ENCODE measurements around the gene KCNQ1.

Gene KCNQ1

DNA sequence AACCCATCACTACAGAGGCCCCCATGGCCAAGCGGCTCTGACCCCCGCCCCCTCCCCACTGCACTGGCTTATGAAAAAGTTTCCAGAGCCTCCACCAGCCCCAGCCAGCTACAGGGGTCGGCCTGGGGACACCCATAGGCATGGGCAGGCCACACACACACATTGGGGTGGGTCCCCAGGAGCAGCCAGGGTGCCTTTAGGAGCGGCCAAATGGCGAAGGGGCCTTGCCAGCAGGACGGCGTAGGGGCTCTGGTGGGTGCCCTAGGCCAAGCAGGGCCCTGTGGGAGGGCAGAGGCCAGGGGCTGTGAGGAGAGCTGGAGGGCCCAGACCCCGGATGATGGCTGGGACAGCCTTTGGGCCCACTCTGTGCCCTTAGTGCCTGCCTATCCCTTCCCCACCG is 34.2 kb upstream of the KCNQ1 start:
- H3K4me3 ChIP-seq (ENCODE audit: low read depth, low read length) = no peak overlapping the region
- TF ChIP-seq, protein P1, sequence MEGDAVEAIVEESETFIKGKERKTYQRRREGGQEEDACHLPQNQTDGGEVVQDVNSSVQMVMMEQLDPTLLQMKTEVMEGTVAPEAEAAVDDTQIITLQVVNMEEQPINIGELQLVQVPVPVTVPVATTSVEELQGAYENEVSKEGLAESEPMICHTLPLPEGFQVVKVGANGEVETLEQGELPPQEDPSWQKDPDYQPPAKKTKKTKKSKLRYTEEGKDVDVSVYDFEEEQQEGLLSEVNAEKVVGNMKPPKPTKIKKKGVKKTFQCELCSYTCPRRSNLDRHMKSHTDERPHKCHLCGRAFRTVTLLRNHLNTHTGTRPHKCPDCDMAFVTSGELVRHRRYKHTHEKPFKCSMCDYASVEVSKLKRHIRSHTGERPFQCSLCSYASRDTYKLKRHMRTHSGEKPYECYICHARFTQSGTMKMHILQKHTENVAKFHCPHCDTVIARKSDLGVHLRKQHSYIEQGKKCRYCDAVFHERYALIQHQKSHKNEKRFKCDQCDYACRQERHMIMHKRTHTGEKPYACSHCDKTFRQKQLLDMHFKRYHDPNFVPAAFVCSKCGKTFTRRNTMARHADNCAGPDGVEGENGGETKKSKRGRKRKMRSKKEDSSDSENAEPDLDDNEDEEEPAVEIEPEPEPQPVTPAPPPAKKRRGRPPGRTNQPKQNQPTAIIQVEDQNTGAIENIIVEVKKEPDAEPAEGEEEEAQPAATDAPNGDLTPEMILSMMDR (IDR thresholded peaks at IDR 0.05; ENCODE audit: insufficient read depth, low read depth, low read length, missing control alignments) = no peak
- DNase-seq (ENCODE audit: low read depth) = no peak

DNA sequence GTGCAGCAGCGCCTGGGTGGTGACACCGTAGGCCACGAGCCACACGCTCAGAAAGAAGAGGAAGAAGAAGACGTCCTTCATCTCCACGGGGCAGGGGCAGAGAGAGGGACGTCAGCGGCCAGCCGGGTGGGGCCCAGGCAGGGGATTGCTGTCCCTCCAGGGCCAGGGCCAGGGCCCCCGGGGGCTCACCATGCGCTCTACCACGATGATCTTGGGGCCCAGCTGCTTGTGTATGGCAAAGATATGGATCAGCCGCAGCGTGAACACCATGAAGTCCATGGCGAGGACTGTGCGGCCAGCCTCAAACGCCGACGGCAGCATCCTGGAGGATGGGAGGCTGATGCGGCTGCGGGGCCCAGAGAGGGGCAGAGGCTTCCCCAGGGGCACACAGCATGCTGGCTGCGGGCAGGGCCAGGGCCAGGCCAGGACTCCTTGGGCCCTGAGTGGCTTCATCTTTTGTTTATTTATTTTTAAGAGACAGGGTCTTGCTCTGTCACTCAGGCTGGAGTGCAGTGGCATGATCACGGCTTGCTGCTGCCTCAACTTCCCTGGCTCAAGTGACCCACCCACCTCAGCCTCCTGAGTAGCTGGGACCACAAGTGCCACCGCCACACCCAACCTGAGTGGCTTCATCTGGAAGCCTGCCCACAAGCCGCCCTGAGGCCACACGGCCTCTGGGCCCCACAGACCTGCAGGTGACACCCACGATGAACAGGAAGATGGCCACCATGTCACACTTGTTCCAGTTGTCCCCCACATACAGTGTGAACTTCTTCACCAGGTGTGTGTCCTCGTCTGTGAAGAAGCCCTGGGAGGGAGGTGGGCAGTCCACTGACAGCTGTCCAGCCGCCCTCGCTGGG is 33.1 kb upstream of the KCNQ1 start:
- TF ChIP-seq, protein P1 (IDR thresholded peaks at IDR 0.05; ENCODE audit: insufficient read depth, low read depth, low read length, missing control alignments) = no peak
- DNase-seq (ENCODE audit: low read depth) = no peak
- H3K4me3 ChIP-seq (ENCODE audit: low read depth, low read length) = no peak overlapping the region

DNA sequence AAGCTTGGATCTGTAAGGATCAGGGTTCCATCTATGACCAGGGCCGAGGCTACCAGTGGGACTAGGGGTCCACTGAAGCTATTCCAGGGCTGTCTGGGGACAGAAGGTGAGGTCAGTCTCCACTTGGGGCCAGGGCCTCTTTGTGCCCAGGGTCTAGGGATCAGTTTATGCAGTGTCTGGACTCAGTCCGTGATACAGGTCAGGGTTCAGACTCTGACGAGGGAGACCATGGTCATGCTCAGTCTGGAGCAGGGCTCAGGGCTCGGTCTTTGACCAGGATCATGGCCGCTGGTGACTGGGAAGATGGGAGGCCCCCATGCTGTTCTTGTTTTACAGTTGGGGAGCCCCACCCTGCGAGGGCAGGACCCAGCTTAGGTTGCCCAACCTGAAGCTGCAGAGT is 32.5 kb upstream of the KCNQ1 start:
- no peak overlapping the region for H3K4me3 ChIP-seq (ENCODE audit: low read depth, low read length)

DNA sequence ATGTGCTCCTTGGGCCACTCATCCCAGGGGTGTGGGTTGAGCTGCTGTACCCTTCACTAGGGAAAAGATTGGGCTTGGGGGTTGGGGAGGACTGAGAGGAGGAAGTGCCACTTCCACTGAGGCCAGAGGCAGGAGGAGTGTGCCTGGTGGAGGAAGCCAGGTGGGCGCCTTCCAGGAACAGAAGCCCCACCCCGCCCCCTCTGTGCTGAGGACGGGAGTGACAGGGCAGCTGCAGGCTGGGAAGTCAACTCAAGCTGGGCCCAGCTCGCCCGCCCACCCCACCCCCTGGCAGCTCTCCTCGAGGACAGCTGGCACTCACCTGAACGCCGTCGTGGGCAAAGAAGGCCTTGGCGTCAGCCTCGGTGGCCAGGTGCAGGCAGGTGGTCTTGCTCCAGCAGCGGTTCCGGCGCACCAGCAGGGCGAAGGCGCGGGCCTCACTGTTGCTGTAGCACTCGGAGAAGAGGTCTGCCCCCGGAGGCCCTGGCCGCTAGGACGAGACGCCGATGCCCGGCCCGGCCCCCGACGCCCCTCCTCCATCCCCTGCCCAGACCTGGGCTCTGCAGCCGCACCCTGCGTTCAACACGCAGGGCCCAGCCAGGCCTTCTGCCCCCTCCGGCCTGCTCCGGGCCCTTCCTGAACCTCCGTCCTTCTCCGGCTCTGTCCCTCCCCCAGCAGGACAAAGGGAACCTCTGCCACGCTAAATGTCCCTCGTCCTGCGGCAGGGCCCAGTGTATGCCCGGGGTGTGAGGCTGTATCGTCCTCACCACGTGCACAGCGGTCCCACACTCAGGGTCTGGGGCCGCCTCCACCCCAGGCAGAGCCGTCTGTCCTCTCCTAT is 30.8 kb upstream of the KCNQ1 start:
- H3K4me3 ChIP-seq (ENCODE audit: low read depth, low read length) = no peak overlapping the region
- DNase-seq (ENCODE audit: low read depth) = no peak
- TF ChIP-seq, protein P1 (IDR thresholded peaks at IDR 0.05; ENCODE audit: insufficient read depth, low read depth, low read length, missing control alignments) = no peak

More for the DNA sequence above, 32.5 kb upstream of the KCNQ1 start:
- TF ChIP-seq, protein P1 (IDR thresholded peaks at IDR 0.05; ENCODE audit: insufficient read depth, low read depth, low read length, missing control alignments) = no peak
- no peak for DNase-seq (ENCODE audit: low read depth)

DNA sequence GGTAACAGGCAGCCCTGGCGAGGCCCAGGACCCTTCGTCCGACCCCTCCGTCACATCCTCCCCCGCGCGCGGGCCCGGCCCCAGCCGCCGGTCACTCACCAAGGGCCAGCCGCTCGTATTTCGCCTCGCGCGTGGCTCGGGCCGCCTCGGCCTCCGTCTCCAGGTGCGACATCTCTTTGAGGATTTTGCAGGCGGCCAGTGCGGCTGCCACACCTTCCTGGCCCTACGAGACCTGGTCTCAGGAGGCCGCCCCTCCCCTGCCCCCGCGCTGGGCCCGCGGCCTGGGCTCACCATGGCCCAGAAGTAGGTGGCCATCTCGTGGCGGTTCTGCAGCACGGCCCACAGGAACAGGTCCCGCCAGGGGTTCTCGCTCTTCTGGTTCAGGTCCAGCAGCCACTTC is 30.2 kb upstream of the KCNQ1 start:
- TF ChIP-seq, protein P1 (IDR thresholded peaks at IDR 0.05; ENCODE audit: insufficient read depth, low read depth, low read length, missing control alignments) = no peak
- no peak for DNase-seq (ENCODE audit: low read depth)
- H3K4me3 ChIP-seq (ENCODE audit: low read depth, low read length) = no peak overlapping the region

DNA sequence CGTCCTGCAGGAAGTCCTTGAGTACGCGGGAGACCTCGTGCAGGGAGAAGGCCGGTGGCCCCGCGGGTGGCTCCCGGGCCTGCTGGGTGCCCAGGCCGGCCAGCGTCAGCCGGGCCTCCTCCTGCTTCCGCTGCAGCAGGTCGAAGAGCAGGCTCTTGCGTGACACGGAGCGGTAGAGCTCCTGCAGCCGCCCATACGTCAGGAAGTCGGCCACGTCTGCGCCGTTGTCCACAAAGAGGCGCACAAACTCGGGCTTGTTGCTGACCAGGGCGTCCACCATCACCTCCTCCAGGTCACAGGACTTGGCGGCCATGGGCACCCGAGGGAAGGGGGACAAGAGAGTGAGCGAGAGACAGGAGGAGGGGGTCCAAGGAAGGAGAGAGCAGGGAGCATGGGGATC is 29.6 kb upstream of the KCNQ1 start:
- TF ChIP-seq, protein P1 (IDR thresholded peaks at IDR 0.05; ENCODE audit: insufficient read depth, low read depth, low read length, missing control alignments) = no peak
- DNase-seq (ENCODE audit: low read depth) = no peak
- no peak overlapping the region for H3K4me3 ChIP-seq (ENCODE audit: low read depth, low read length)
